Esophagus squamous epithelium (tissue), 4 donors: ENCODE measurements around the gene AKR1C2.

Source experiments
- CTCF ChIP-seq, 6 experiments: fragments of 450-650 bp in 4 of 6; fragments of 200-600 bp in 2 of 6; sonication (generic) in 2 of 6; IDR thresholded peaks; one replicate each; pipeline ENCODE4 v1.5.1; 2016 to 2019; ENCODE audit warnings: antibody characterized with exemption in 6 of 6, mild to moderate bottlenecking in 4 of 6, moderate library complexity in 4 of 6
- POLR2A ChIP-seq, 4 donors: fragments of 450-650 bp; IDR thresholded peaks; one replicate each; pipeline ENCODE4 v1.6.1; 2017; ENCODE audit warnings: antibody characterized with exemption in 4 of 4, mild to moderate bottlenecking in 4 of 4, moderate library complexity in 3 of 4

GRCh38 chr10:5002013-5002727, 1.5 kb downstream of the AKR1C2 start:
- TF ChIP-seq CTCF (IDR thresholded peaks at IDR 0.05): no peak
- no peak for TF ChIP-seq POLR2A (IDR thresholded peaks at IDR 0.05)
